Raji (cell line): Measurements from ENCODE around the gene GULP1.

Experiments
- POLR2A ChIP-seq: IDR thresholded peaks from 2 replicates; pipeline ENCODE4 v1.6.1; 2011; ENCODE audit warnings: low read depth, low read length, control low read depth; ENCODE audit not compliant: insufficient read depth

The GULP1 gene

GRCh38 chr2:188291617-188292347 is at the start of gene GULP1:
Gene GULP1, plus strand, starts transcription at chr2:188291874. Its CDS starts 185,829 bp downstream, at chr2:188477703.
- no peak for TF ChIP-seq POLR2A

DNA sequence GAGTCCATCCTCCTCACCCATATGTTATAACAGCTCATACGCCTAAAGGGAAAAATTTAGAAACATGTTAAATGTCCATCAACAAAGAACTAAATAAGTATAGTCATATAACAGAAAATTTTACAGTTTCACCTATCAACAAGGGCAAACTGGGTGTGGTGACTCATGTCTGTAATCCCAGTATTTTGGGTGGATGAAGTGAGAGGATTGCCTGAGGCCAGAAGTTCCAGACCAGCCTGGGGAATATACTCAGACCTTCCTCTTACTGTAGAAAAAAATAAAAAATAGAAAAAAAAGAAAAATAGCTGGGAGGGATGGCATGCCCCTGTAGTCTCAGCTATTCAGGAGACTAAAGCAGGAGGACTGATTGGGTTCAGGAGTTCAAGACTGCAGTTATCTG is 48.3 kb upstream of the GULP1 start:
- TF ChIP-seq POLR2A: no peak

- no peak for TF ChIP-seq POLR2A
Measured at GRCh38 chr2:188244383-188244782, 47.3 kb upstream of the GULP1 start.

DNA sequence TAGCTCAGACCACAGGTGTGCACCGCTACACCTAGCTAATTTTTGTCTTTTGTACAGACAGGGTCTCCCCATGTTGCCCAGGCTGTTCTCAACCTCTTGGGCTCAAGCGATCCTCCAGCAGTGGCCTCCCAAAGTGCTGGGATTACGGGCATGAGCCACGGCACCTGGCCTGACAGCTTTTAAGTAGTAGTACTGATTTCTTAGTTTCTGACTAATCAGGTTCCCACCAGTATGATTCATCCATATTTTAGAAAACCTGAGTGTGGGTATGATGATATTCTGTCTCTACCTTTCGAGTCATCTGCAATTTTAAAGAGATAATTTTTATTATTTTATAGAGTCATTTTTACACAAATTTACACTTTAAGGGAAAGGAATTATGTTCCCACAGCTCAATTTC is 46.4 kb upstream of the GULP1 start:
- TF ChIP-seq POLR2A: no peak

- no peak for TF ChIP-seq POLR2A
Measured at GRCh38 chr2:188248513-188248912, 43.2 kb upstream of the GULP1 start.

GRCh38 chr2:188251034-188251433 is 40.6 kb upstream of the GULP1 start:
- TF ChIP-seq POLR2A: no peak

GRCh38 chr2:188256420-188256819 is 35.3 kb upstream of the GULP1 start:
- no peak for TF ChIP-seq POLR2A

DNA sequence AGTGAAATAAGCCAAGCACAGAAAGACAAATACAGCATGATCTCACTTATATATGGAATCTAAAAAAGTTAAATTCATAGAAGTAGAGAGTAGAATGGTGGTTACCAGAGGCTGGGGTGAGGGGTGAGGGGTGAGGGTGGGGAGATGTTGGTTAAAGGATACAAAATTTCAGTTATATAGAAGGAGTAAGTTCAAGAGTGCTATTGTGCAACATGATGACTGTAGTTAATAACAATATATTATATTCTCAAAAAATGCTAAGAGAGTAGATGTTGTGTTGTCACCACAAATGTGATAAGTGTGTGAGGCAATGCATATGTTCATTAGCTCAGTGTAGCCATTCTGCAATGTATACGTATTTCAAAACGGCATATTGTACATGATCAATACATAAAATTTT is 26.4 kb upstream of the GULP1 start:
- no peak for TF ChIP-seq POLR2A

GRCh38 chr2:188267776-188268175 is 23.9 kb upstream of the GULP1 start:
- TF ChIP-seq POLR2A: no peak

DNA sequence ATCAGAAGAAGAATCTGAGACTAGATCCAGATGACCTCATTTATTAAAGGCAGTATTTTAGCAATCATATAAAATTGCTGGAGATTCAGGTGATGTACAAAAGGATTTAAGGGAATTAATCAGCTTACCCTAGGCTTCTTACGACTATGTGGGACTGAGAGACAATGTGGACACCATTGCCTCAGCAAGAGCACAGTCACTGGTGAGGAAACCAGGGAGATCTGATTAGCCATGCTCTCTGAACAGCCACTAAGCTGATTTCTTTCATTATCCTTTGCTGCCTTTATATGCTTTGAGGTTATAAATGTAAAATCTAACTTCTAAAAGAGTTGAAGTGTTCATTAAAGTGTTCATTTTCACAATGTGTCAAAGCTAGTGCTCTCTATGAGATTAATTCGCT is 22.7 kb upstream of the GULP1 start:
- TF ChIP-seq POLR2A: no peak

- TF ChIP-seq POLR2A: no peak
Measured at GRCh38 chr2:188272121-188272520, 19.6 kb upstream of the GULP1 start.

DNA sequence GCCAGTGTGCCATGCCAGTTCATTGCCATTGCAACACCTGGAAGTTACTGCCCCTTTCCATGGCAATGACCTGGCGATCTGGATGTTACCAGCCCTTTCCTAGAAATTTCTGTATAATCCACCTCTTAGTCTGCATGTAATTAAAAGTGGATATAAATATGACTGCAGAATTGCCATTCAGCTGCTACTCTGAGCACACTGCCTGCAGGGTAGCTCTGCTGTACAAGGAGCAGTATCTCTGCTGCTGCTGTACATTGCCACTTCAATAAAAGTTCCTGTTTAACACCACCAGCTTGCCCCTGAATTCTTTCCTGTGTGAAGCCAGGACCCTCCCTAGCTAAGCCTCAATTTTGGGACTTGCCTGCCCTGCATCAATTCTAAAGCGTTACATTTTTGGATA is 17.4 kb upstream of the GULP1 start:
- TF ChIP-seq POLR2A: no peak

- no peak for TF ChIP-seq POLR2A
Measured at GRCh38 chr2:188276255-188276654, 15.4 kb upstream of the GULP1 start.

- TF ChIP-seq POLR2A: no peak
Measured at GRCh38 chr2:188277786-188278185, 13.9 kb upstream of the GULP1 start.

DNA sequence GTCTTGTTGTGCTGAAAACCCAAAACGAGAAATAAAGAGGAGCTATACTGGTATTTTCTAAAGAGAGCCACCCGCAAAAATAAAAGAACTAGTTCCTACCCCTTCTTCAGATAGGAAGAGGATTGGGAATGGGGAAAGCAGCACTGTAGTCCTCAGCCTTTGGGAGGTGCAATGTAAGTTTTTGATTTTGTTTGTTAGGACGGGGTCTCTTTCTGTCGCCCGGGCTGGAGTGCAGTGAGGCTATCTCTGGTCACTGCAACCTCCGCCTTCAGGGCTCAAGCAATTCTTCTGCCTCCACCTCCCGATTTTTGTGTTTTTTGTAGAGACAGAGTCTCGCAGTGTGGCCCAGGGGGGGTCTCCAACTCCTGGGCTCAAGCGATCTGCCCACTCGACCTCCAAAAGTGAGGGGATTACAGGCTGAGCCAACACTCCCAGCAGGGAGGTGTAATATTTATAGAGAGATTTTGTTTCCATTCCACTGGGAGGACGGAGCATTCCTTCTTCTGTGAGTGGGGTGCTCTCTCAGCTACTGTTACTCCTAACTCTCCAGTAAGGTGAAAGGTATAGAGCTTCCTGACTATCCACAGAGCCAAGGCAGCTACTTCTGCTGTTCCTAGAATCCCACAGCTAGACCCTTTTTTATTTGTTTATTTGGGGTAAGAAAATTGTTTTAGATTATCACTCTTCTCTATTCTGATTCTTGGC is 13.1 kb upstream of the GULP1 start:
- no peak for TF ChIP-seq POLR2A

GRCh38 chr2:188279093-188279445 is 12.6 kb upstream of the GULP1 start:
- TF ChIP-seq POLR2A: no peak

DNA sequence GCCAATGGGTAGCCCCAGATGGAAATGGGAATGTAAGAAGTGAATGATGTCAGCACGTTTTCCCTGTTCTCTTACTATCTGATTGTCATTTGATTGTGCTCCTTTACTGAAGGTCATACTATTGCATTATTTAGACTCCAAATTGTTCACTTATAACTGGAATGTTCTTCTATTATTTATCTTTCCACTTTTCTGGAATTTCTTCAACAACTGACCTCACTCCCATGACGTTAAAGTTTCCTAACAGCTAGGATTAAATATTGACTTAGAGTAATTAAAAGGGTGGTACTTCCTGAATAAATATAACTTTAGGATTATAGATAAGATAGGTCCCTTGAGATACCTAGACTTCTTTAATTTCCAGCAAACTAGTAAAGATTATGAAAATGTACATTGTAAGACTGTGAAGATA is 10.9 kb upstream of the GULP1 start:
- TF ChIP-seq POLR2A: no peak
